Fibroblast of lung (primary cell): Measurements from ENCODE around the gene ATF1.

ENCODE experiments used
- EZH2 ChIP-seq: IDR thresholded peaks from 2 replicates; pipeline ENCODE4 v1.5.1; 2012; ENCODE audit warnings: low read length, control low read depth, mild to moderate bottlenecking; ENCODE audit errors: missing control alignments
- TF ChIP-seq, protein P1 (sequence below), 2 donors: IDR thresholded peaks in 1 of 2; conservative IDR thresholded peaks in 1 of 2; 1 replicate in 1 of 2; 2 replicates in 1 of 2; pipeline ENCODE4 v1.5.1; 2011 to 2012; ENCODE audit warnings: low read length in 2 of 2, control low read depth in 1 of 2, inconsistent platforms in 1 of 2, low read depth in 1 of 2, mild to moderate bottlenecking in 1 of 2

DNA sequence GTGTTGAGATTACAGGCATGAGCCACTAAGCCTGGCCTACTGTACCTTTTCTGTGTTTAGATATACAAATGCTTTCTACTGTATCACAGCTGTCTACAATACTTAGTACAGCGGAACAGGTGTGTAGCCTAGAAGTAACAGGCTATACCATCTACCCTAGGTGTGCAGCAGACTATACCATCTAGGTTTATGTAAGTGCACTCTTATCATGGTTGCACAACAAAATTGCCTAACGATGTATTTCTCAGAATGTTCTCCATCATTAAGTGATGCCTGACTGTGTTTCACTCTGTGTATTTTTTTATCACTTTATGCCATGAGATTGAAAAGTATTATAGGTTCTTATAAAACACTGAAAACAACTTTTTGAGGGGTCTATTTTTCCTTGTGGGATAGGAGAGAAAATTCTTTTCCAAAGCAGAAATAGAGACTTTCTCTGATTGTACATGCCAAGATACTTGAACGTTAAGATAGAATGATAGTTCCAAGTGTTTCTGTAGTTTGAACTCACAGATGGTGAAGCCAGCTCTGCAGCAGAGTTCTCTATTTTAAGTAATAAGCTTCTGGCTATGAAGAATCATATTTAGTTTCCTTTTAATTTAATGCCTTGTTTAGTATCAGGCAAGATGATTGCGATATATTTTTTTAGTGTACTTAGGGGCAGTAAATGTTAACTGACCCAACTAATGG lies 95.9 kb downstream of the ATF1 start:
- TF ChIP-seq, protein P1, sequence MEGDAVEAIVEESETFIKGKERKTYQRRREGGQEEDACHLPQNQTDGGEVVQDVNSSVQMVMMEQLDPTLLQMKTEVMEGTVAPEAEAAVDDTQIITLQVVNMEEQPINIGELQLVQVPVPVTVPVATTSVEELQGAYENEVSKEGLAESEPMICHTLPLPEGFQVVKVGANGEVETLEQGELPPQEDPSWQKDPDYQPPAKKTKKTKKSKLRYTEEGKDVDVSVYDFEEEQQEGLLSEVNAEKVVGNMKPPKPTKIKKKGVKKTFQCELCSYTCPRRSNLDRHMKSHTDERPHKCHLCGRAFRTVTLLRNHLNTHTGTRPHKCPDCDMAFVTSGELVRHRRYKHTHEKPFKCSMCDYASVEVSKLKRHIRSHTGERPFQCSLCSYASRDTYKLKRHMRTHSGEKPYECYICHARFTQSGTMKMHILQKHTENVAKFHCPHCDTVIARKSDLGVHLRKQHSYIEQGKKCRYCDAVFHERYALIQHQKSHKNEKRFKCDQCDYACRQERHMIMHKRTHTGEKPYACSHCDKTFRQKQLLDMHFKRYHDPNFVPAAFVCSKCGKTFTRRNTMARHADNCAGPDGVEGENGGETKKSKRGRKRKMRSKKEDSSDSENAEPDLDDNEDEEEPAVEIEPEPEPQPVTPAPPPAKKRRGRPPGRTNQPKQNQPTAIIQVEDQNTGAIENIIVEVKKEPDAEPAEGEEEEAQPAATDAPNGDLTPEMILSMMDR (conservative IDR thresholded peaks at IDR 0.05 in 1 of 2, IDR thresholded peaks at IDR 0.05 in 1 of 2; ENCODE audit: low read depth in 1 of 2, low read length in 2 of 2), result no peak
- TF ChIP-seq EZH2, result no peak
